HFFc6 (cell line): ENCODE results near the gene GRIK1. TPM values are rescaled to one million over a fixed set of nuclear protein-coding genes. Genes with fewer than 3 reads are reported as not detected.

Experiments used
- DNase-seq: peaks from one replicate; pipeline ENCODE4 v3.0.0-alpha.2; 2018
- H3K27ac Mint-ChIP-seq: 2 replicates; pipeline ENCODE4 v1.8.0; 2020; ENCODE audit warnings: mild to moderate bottlenecking, mixed read lengths
- H3K27me3 Mint-ChIP-seq: 2 replicates; pipeline ENCODE4 v1.8.0; 2021; ENCODE audit warnings: mild to moderate bottlenecking, moderate library complexity, mixed read lengths; ENCODE audit not compliant: insufficient read depth
- H3K36me3 Mint-ChIP-seq: 2 replicates; pipeline ENCODE4 v1.8.0; 2021; ENCODE audit warnings: low read depth, mixed read lengths
- H3K4me1 Mint-ChIP-seq: 2 replicates; pipeline ENCODE4 v1.8.0; 2020; ENCODE audit warnings: low read depth, mixed read lengths
- H3K4me3 Mint-ChIP-seq: 2 replicates; pipeline ENCODE4 v1.8.0; 2020; ENCODE audit warnings: mild to moderate bottlenecking, moderate library complexity, mixed read lengths
- H3K9me3 Mint-ChIP-seq: 2 replicates; pipeline ENCODE4 v1.8.0; 2020; ENCODE audit warnings: mild to moderate bottlenecking, mixed read lengths
- total RNA-seq, 6 experiments: library from RNA; stranded (reverse); fragmentation: NEBNext Ultra II Directional; extraction: Animal tissue kit (Norgen Biotek cat#: 25700); gene quantifications; 2 replicates in 1 of 6; 3 replicates in 5 of 6; pipeline ENCODE4 v1.2.3, GENCODE V29; 2021
- TF ChIP-seq, protein P1 (sequence below): fragments of 200-600 bp; sonication (generic); IDR thresholded peaks from 2 replicates; pipeline ENCODE4 v1.5.0; 2021; ENCODE audit warnings: antibody characterized with exemption, mild to moderate bottlenecking

Gene GRIK1
- total RNA-seq, 6 experiments from 2014 or later = not detected

DNA sequence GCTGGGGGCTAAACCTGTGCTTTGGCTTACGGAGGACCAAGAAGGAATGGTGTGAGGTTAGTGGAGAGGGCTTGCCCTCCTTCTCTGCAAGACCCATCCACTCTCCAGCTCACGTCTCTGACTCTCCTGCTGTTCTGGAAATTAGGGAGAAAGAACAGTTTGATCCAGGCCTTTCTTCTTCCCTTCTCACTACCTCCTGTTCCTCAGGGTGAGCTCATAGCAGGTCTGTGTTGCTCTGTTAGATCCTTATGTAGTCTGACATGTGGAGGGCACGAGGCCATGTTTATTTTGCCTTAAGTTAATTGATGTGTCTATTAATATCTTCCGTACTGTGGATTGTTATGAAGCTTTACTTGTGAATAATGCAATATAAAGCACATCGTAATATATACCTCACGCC, 315.0 kb downstream of the GRIK1 start:
- no peaks in the 10 kb centered on the region for H3K36me3 Mint-ChIP-seq
- H3K27me3 Mint-ChIP-seq = no peaks in the 10 kb centered on the region
- no peak overlapping the region for H3K4me3 Mint-ChIP-seq
- H3K4me1 Mint-ChIP-seq = no peaks in the 10 kb centered on the region
- H3K9me3 Mint-ChIP-seq = no peaks in the 10 kb centered on the region
- no peak for DNase-seq
- TF ChIP-seq, protein P1, sequence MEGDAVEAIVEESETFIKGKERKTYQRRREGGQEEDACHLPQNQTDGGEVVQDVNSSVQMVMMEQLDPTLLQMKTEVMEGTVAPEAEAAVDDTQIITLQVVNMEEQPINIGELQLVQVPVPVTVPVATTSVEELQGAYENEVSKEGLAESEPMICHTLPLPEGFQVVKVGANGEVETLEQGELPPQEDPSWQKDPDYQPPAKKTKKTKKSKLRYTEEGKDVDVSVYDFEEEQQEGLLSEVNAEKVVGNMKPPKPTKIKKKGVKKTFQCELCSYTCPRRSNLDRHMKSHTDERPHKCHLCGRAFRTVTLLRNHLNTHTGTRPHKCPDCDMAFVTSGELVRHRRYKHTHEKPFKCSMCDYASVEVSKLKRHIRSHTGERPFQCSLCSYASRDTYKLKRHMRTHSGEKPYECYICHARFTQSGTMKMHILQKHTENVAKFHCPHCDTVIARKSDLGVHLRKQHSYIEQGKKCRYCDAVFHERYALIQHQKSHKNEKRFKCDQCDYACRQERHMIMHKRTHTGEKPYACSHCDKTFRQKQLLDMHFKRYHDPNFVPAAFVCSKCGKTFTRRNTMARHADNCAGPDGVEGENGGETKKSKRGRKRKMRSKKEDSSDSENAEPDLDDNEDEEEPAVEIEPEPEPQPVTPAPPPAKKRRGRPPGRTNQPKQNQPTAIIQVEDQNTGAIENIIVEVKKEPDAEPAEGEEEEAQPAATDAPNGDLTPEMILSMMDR = no peak
- H3K27ac Mint-ChIP-seq = no peak overlapping the region

DNA sequence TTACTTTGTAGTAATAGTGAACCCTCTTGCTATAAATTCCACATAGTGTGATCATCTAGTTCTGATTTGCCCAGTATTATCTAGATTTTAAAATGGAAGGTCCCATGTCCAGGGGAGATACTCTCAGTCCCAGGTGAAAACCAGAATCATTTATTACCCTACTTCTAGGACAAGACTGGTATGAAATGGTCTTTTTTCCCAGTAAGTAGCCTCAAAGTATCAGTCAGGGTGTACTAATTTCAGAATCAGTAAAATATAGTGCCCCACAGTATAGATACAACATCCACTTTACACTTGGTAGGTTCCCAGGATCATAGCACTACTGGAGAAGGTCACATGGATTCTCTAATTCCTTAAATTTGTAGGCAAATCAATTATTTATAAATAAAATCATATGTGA, 318.3 kb downstream of the GRIK1 start:
- Mint-ChIP-seq H3K4me1 (no peaks in the 10 kb centered on the region), H3K9me3 (no peaks in the 10 kb centered on the region)
- TF ChIP-seq, protein P1 = no peak

DNA sequence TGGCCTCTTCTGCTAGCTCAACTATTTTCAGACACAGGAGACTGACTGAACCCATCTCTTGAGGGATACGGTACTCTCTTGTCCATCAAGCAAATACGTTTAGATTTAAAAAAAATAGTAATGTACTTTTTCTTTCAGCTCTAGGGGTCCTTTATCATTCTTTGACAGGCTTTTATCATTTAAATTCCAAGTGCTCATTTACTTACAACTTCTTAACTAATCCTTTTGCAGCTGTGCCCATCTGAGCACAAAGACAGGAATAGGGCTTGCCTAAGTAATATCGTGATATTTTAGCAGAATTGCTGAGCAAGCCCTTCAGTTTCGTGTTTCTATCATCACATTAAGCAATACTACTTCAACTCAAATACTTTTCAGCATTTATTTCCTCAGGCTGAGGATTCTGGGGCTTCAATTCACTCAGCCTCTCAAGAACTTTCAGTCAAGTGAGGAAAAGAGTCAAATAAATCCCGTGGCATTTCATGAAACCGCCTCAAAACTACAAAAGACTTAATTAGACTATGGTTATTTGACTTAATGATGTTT, 323.5 kb downstream of the GRIK1 start:
- H3K27ac Mint-ChIP-seq = no peak overlapping the region
- no peaks in the 10 kb centered on the region for H3K27me3 Mint-ChIP-seq
- no peak for DNase-seq
- TF ChIP-seq, protein P1 = no peak
- 0 out of 2 replicates have a peak, but pooled peaks cover 6% of the 10 kb centered on the region for H3K36me3 Mint-ChIP-seq
- H3K4me3 Mint-ChIP-seq = no peak overlapping the region
- H3K9me3 Mint-ChIP-seq = peaks cover 4% of the 10 kb centered on the region; the same call in 1 of the 2 replicates
- H3K4me1 Mint-ChIP-seq = no peaks in the 10 kb centered on the region

More for the DNA sequence above, 318.3 kb downstream of the GRIK1 start:
- DNase-seq = no peak
- Mint-ChIP-seq H3K36me3 (0 out of 2 replicates have a peak, but pooled peaks cover 6% of the 10 kb centered on the region), H3K27ac (no peak overlapping the region), H3K4me3 (no peak overlapping the region), H3K27me3 (no peaks in the 10 kb centered on the region)

DNA sequence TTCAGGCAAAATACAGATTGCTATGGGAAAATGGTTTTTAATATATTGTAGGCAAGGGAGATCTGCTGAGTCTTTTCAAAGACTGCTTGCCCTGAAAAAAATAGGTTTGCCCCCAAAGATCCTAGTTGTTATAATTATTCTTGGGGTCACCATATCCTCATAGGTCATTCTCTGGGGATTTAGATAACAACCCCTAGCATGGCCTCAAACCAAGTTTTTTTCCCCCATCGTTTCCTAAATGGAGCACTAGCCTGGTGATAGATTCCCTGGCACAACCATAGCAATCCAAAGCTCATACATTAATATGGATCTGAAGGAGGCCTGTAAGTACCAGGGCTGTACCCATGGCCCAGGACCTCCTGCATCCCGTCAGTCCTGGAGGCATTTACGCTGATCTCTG, 325.9 kb downstream of the GRIK1 start:
- Mint-ChIP-seq H3K4me1 (no peaks in the 10 kb centered on the region), H3K4me3 (no peak overlapping the region), H3K9me3 (peaks cover 4% of the 10 kb centered on the region; the same call in 1 of the 2 replicates), H3K36me3 (0 out of 2 replicates have a peak, but pooled peaks cover 6% of the 10 kb centered on the region), H3K27ac (no peak overlapping the region), H3K27me3 (no peaks in the 10 kb centered on the region)
- TF ChIP-seq, protein P1 = no peak
- DNase-seq = no peak

DNA sequence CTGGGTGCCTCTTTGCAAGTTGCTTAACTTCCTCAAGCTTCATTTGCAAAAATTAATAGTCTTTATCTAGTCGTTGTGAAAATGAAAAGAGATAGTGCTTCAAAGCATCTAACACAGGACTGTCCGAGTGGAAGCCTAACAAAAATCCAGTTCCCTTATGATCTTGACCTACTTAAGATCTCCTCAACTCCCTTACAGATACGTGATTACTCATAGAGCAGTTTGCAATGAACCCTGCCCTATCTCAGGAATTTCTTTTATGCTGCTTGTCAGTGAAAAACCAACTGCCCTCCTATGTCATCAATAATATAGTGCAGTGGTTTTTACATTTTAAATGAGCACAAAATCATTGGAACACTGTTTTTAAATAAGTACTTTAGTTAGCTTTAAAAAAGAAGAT, 326.8 kb downstream of the GRIK1 start:
- no peak for DNase-seq
- H3K27me3 Mint-ChIP-seq = no peaks in the 10 kb centered on the region
- TF ChIP-seq, protein P1 = no peak
- no peak overlapping the region for H3K4me3 Mint-ChIP-seq
- H3K4me1 Mint-ChIP-seq = no peaks in the 10 kb centered on the region
- peaks cover 4% of the 10 kb centered on the region; the same call in 1 of the 2 replicates for H3K9me3 Mint-ChIP-seq
- no peak overlapping the region for H3K27ac Mint-ChIP-seq
- 0 out of 2 replicates have a peak, but pooled peaks cover 1% of the 10 kb centered on the region for H3K36me3 Mint-ChIP-seq
